Measurements from ENCODE around the gene SLC17A2.

SLC17A2 gene

DNA sequence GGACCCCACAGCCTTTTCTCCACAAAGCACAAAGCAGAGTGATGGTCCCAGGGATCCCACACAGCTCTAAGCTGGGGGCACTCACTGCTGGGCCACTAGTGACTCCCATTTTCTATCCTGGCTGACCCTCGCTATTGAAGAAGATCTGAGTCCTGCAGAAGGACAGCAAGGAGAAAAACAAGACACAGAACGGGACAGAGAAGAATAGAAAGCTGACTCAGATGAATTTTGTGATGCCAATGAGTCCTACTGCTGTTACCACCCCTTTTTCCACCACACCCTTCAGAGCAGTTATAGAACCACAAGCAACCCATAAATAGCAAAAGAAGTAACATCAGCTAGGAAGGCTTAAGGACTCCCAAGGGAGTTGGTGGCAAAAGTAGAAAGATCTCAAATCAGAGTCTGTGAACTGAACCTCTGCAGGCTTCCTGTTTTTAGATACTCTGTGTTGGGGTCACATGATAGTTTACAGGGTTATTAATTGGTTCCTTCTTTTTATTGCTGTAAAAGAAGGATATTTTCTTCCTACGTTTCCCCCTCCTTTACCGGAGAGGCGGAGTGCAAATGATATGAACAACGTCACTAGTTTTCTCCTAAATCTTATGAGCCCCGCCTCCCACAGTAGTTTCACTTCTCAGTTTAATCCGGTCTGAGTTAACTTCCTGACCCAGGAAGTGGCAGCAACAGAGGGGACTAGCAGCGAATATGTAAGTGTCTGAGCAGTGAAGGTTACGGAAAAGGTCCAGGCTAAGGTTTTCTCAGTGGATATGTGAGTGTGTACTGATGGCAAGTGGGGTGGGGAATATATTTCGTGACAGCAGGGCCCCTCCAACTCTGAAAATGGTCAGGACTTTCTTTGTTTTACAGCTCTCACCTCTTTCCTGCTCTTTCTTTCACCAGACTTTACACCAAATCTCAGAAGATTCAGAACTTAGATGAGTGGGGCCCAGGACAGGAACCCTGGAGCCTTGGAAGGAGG lies 31.9 kb upstream of the SLC17A2 start, which contains the start of gene TRIM38 (continued):
- TF ChIP-seq, protein P1, sequence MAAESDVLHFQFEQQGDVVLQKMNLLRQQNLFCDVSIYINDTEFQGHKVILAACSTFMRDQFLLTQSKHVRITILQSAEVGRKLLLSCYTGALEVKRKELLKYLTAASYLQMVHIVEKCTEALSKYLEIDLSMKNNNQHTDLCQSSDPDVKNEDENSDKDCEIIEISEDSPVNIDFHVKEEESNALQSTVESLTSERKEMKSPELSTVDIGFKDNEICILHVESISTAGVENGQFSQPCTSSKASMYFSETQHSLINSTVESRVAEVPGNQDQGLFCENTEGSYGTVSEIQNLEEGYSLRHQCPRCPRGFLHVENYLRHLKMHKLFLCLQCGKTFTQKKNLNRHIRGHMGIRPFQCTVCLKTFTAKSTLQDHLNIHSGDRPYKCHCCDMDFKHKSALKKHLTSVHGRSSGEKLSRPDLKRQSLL (tag by site-specific recombination; IDR thresholded peaks at IDR 0.05), result no peak
- TF ChIP-seq, protein P2, sequence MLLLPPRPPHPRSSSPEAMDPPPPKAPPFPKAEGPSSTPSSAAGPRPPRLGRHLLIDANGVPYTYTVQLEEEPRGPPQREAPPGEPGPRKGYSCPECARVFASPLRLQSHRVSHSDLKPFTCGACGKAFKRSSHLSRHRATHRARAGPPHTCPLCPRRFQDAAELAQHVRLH (tag by site-specific recombination; IDR thresholded peaks at IDR 0.05), result no peak
- no peak; the same call in 1 of the 2 replicates for TF ChIP-seq ZNF692 (tag by site-specific recombination; IDR thresholded peaks at IDR 0.05)
- no peak for TF ChIP-seq ZIC2 (tag by site-specific recombination; IDR thresholded peaks at IDR 0.05)
- no peak for TF ChIP-seq ZNF23 (tag by site-specific recombination; IDR thresholded peaks at IDR 0.05; ENCODE audit: borderline replicate concordance)
- TF ChIP-seq HIC1 (tag by site-specific recombination; IDR thresholded peaks at IDR 0.05), result no peak
- TF ChIP-seq, protein P3, sequence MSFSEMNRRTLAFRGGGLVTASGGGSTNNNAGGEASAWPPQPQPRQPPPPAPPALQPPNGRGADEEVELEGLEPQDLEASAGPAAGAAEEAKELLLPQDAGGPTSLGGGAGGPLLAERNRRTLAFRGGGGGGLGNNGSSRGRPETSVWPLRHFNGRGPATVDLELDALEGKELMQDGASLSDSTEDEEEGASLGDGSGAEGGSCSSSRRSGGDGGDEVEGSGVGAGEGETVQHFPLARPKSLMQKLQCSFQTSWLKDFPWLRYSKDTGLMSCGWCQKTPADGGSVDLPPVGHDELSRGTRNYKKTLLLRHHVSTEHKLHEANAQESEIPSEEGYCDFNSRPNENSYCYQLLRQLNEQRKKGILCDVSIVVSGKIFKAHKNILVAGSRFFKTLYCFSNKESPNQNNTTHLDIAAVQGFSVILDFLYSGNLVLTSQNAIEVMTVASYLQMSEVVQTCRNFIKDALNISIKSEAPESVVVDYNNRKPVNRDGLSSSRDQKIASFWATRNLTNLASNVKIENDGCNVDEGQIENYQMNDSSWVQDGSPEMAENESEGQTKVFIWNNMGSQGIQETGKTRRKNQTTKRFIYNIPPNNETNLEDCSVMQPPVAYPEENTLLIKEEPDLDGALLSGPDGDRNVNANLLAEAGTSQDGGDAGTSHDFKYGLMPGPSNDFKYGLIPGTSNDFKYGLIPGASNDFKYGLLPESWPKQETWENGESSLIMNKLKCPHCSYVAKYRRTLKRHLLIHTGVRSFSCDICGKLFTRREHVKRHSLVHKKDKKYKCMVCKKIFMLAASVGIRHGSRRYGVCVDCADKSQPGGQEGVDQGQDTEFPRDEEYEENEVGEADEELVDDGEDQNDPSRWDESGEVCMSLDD (tag by site-specific recombination; IDR thresholded peaks at IDR 0.05), result no peak
- no peak; the same call in 1 of the 2 replicates for TF ChIP-seq ZBTB17 (tag by site-specific recombination; IDR thresholded peaks at IDR 0.05)
- TF ChIP-seq ZNF548 (tag by site-specific recombination; IDR thresholded peaks at IDR 0.05), result no peak
- peak; percentile 59; the same call in 1 of the 2 replicates for TF ChIP-seq KLF9 (tag by site-specific recombination; IDR thresholded peaks at IDR 0.05; ENCODE audit: low read depth)
- TF ChIP-seq, protein P4, sequence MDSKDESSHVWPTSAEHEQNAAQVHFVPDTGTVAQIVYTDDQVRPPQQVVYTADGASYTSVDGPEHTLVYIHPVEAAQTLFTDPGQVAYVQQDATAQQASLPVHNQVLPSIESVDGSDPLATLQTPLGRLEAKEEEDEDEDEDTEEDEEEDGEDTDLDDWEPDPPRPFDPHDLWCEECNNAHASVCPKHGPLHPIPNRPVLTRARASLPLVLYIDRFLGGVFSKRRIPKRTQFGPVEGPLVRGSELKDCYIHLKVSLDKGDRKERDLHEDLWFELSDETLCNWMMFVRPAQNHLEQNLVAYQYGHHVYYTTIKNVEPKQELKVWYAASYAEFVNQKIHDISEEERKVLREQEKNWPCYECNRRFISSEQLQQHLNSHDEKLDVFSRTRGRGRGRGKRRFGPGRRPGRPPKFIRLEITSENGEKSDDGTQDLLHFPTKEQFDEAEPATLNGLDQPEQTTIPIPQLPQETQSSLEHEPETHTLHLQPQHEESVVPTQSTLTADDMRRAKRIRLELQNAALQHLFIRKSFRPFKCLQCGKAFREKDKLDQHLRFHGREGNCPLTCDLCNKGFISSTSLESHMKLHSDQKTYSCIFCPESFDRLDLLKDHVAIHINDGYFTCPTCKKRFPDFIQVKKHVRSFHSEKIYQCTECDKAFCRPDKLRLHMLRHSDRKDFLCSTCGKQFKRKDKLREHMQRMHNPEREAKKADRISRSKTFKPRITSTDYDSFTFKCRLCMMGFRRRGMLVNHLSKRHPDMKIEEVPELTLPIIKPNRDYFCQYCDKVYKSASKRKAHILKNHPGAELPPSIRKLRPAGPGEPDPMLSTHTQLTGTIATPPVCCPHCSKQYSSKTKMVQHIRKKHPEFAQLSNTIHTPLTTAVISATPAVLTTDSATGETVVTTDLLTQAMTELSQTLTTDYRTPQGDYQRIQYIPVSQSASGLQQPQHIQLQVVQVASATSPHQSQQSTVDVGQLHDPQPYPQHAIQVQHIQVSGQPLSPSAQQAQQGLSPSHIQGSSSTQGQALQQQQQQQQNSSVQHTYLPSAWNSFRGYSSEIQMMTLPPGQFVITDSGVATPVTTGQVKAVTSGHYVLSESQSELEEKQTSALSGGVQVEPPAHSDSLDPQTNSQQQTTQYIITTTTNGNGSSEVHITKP (tag by site-specific recombination; IDR thresholded peaks at IDR 0.05), result peak; percentile 75
- TF ChIP-seq ZNF26 (tag by site-specific recombination; IDR thresholded peaks at IDR 0.05), result no peak
- TF ChIP-seq ZBTB1 (tag by site-specific recombination; IDR thresholded peaks at IDR 0.05), result no peak
- TF ChIP-seq ZNF211 (tag by site-specific recombination; IDR thresholded peaks at IDR 0.05; ENCODE audit: low read depth), result no peak
- TF ChIP-seq ZNF449 (tag by site-specific recombination; IDR thresholded peaks at IDR 0.05), result no peak
- no peak for TF ChIP-seq ZNF10 (tag by site-specific recombination; IDR thresholded peaks at IDR 0.05)
- no peak for TF ChIP-seq YY2 (tag by site-specific recombination; IDR thresholded peaks at IDR 0.05)
- peak; percentile 58 for TF ChIP-seq SP3 (tag by site-specific recombination; IDR thresholded peaks at IDR 0.05)
- TF ChIP-seq ZNF404 (tag by site-specific recombination; IDR thresholded peaks at IDR 0.05), result no peak
- TF ChIP-seq ZNF112 (tag by site-specific recombination; IDR thresholded peaks at IDR 0.05), result no peak
